HEK293T (cell line): ENCODE measurements around the gene MYO1A.

ENCODE experiments used
- CTCF ChIA-PET: fragments of 350-600 bp; formaldehyde crosslinking; extraction: SDS; loops from one replicate; lab custom pipeline; 2021; ENCODE audit warnings: antibody characterized with exemption, inconsistent platforms; lab: Yijun Ruan, JAX
- POLR2A ChIA-PET: fragments of 350-600 bp; formaldehyde crosslinking; extraction: SDS; loops from one replicate; lab custom pipeline; 2020; ENCODE audit warnings: antibody characterized with exemption, inconsistent platforms; lab: Yijun Ruan, JAX
- DNase-seq: peaks from one replicate; pipeline ENCODE4 v3.0.0; 2012; ENCODE audit warnings: mixed read lengths; ENCODE audit errors: extremely low spot score
- ARNT ChIP-seq: fragments of 450-650 bp; IDR thresholded peaks from 2 replicates; pipeline ENCODE4 v1.6.1; 2017; ENCODE audit warnings: mild to moderate bottlenecking
- BHLHE40 ChIP-seq: fragments of 450-650 bp; IDR thresholded peaks from 2 replicates; pipeline ENCODE4 v1.6.1; 2016; ENCODE audit warnings: mild to moderate bottlenecking, moderate library complexity, borderline replicate concordance
- CTBP1 ChIP-seq: fragments of 450-650 bp; IDR thresholded peaks from 2 replicates; pipeline ENCODE4 v1.6.1; 2016; ENCODE audit warnings: borderline replicate concordance
- ELF4 ChIP-seq: fragments of 450-650 bp; IDR thresholded peaks from 2 replicates; pipeline ENCODE4 v1.6.1; 2017; ENCODE audit warnings: antibody characterized with exemption
- FOXA1 ChIP-seq: fragments of 450-650 bp; IDR thresholded peaks from 2 replicates; pipeline ENCODE4 v1.6.1; 2016; ENCODE audit warnings: mild to moderate bottlenecking
- FOXK2 ChIP-seq: fragments of 450-650 bp; IDR thresholded peaks from 2 replicates; pipeline ENCODE4 v1.6.1; 2016; ENCODE audit warnings: mild to moderate bottlenecking
- FOXM1 ChIP-seq: fragments of 450-650 bp; IDR thresholded peaks from 2 replicates; pipeline ENCODE4 v1.6.1; 2017; ENCODE audit warnings: mild to moderate bottlenecking, borderline replicate concordance
- HDGF ChIP-seq: fragments of 450-650 bp; IDR thresholded peaks from 2 replicates; pipeline ENCODE4 v1.6.1; 2017; ENCODE audit warnings: antibody characterized with exemption, borderline replicate concordance
- L3MBTL2 ChIP-seq: fragments of 450-650 bp; conservative IDR thresholded peaks from 2 replicates; pipeline ENCODE4 v1.6.1; 2016; ENCODE audit warnings: mild to moderate bottlenecking
- LEF1 ChIP-seq: fragments of 450-650 bp; IDR thresholded peaks from 2 replicates; pipeline ENCODE4 v1.6.1; 2017; ENCODE audit warnings: mild to moderate bottlenecking, borderline replicate concordance
- NFRKB ChIP-seq: fragments of 450-650 bp; IDR thresholded peaks from 2 replicates; pipeline ENCODE4 v1.6.1; 2016; ENCODE audit warnings: mild to moderate bottlenecking, moderate library complexity
- SP1 ChIP-seq: fragments of 450-650 bp; IDR thresholded peaks from 2 replicates; pipeline ENCODE4 v1.6.1; 2017
- SUZ12 ChIP-seq: fragments of 450-650 bp; IDR thresholded peaks from 2 replicates; pipeline ENCODE4 v1.6.1; 2016; ENCODE audit warnings: mild to moderate bottlenecking
- TARDBP ChIP-seq: fragments of 450-650 bp; IDR thresholded peaks from 2 replicates; pipeline ENCODE4 v1.6.1; 2016
- ZNF384 ChIP-seq: fragments of 450-650 bp; IDR thresholded peaks from 2 replicates; pipeline ENCODE4 v1.6.1; 2016
- TF ChIP-seq, protein P1 (sequence below): fragments of 450-650 bp; IDR thresholded peaks from 2 replicates; pipeline ENCODE4 v1.6.1; 2016

The MYO1A gene

GRCh38 chr12:56998316-56998715 lies 51.6 kb downstream of the MYO1A start:
- ChIA-PET CTCF (interaction anchor here (0.6 kb wide), 1 partner anchor 241 kb away, joined by 4 read pairs; no protein-coding TSS in a partner anchor), POLR2A (no interaction called here)
- no peak for DNase-seq
- no peak for TF ChIP-seq BHLHE40
- TF ChIP-seq CTBP1: no peak
- TF ChIP-seq HDGF: no peak
- TF ChIP-seq LEF1: no peak
- no peak for TF ChIP-seq NFRKB
- no peak for TF ChIP-seq SP1
- TF ChIP-seq SUZ12: no peak
- TF ChIP-seq, protein P1, sequence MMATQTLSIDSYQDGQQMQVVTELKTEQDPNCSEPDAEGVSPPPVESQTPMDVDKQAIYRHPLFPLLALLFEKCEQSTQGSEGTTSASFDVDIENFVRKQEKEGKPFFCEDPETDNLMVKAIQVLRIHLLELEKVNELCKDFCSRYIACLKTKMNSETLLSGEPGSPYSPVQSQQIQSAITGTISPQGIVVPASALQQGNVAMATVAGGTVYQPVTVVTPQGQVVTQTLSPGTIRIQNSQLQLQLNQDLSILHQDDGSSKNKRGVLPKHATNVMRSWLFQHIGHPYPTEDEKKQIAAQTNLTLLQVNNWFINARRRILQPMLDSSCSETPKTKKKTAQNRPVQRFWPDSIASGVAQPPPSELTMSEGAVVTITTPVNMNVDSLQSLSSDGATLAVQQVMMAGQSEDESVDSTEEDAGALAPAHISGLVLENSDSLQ: no peak
- no peak for TF ChIP-seq FOXM1

- DNase-seq: no peak
- POLR2A ChIA-PET: no interaction called here
- TF ChIP-seq FOXK2 (no peak), SP1 (no peak), FOXA1 (no peak), HDGF (no peak), CTBP1 (no peak), ARNT (no peak), LEF1 (no peak), L3MBTL2 (no peak), ELF4 (no peak), ZNF384 (no peak), TARDBP (no peak), NFRKB (no peak), FOXM1 (no peak), SUZ12 (no peak), BHLHE40 (no peak)
- TF ChIP-seq, protein P1: no peak
- CTCF ChIA-PET: interaction anchor here (0.6 kb wide), 2 partner anchors 155 to 240 kb away, joined by 3 to 6 read pairs; no protein-coding TSS in a partner anchor
Observed at GRCh38 chr12:56996793-56997545, 53.0 kb downstream of the MYO1A start.

DNA sequence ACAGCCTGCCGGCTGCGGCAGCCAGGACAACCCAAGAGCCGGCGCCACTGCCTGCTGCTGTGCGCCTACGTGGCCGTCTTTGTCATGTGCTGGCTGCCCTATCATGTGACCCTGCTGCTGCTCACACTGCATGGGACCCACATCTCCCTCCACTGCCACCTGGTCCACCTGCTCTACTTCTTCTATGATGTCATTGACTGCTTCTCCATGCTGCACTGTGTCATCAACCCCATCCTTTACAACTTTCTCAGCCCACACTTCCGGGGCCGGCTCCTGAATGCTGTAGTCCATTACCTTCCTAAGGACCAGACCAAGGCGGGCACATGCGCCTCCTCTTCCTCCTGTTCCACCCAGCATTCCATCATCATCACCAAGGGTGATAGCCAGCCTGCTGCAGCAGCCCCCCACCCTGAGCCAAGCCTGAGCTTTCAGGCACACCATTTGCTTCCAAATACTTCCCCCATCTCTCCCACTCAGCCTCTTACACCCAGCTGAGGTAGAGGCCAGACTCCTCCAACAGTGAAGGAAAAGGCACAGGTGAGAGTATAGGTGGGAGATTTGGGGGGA lies 53.9 kb downstream of the MYO1A start:
- no peak for DNase-seq
- POLR2A ChIA-PET: no interaction called here
- TF ChIP-seq ARNT: no peak
- no peak for TF ChIP-seq SP1
- no peak for TF ChIP-seq LEF1
- no peak for TF ChIP-seq NFRKB
- TF ChIP-seq TARDBP: no peak
- no peak for TF ChIP-seq ELF4
- TF ChIP-seq FOXM1: no peak
- no peak for TF ChIP-seq SUZ12
- TF ChIP-seq, protein P1: no peak
- TF ChIP-seq ZNF384: no peak
- CTCF ChIA-PET: no interaction called here

DNA sequence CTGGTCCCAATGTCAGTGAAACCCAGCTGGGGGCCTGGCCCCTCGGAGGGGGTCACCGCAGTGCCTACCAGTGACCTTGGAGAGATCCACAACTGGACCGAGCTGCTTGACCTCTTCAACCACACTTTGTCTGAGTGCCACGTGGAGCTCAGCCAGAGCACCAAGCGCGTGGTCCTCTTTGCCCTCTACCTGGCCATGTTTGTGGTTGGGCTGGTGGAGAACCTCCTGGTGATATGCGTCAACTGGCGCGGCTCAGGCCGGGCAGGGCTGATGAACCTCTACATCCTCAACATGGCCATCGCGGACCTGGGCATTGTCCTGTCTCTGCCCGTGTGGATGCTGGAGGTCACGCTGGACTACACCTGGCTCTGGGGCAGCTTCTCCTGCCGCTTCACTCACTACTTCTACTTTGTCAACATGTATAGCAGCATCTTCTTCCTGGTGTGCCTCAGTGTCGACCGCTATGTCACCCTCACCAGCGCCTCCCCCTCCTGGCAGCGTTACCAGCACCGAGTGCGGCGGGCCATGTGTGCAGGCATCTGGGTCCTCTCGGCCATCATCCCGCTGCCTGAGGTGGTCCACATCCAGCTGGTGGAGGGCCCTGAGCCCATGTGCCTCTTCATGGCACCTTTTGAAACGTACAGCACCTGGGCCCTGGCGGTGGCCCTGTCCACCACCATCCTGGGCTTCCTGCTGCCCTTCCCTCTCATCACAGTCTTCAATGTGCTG lies 54.6 kb downstream of the MYO1A start:
- POLR2A ChIA-PET: no interaction called here
- TF ChIP-seq L3MBTL2 (no peak), CTBP1 (no peak), ZNF384 (no peak), ELF4 (no peak), FOXM1 (no peak)
- CTCF ChIA-PET: interaction anchor here (0.6 kb wide), 1 partner anchor 156 kb away, joined by 3 read pairs; no protein-coding TSS in a partner anchor
- no peak for DNase-seq

DNA sequence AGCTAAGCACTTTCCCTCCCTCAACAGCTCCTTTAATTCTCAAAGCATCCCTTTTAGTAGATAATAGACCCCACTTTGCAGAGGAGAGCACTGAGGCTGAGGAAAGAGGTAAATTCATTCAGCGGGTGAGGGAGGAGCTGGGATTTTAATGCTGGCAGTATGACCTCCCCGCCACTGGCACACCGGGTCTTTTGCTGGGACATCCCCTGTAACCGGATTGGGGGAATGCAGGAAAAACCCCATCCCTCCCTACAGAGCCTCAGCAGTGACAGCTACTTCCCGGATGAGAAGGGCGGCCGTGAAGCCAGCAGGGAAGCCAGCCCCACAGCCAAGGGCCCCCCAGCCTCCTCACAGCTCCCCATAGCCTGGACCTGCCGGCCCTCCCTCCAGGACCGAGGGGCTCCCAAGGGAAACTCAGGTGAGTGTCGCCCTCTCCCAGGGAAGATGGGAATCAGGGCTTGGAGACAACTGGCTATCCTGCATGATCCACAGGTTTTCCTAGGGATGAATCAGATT lies 55.6 kb downstream of the MYO1A start:
- TF ChIP-seq SUZ12 (no peak), BHLHE40 (no peak)
- POLR2A ChIA-PET: interaction anchor here (1.0 kb wide), 1 partner anchor 12 kb away, joined by 3 read pairs; the partner anchor contains the start of gene ZBTB39
- DNase-seq: no peak
- CTCF ChIA-PET: interaction anchor here (0.6 to 0.7 kb wide), 2 partner anchors 12 to 155 kb away, joined by 3 to 4 read pairs; partner anchors contain the start of gene ZBTB39

- CTCF ChIA-PET: no interaction called here
- no peak for DNase-seq
- no peak for TF ChIP-seq LEF1
- no peak for TF ChIP-seq TARDBP
- TF ChIP-seq FOXK2: no peak
- no peak for TF ChIP-seq FOXM1
- TF ChIP-seq FOXA1: no peak
- no peak for TF ChIP-seq SUZ12
- TF ChIP-seq BHLHE40: no peak
- POLR2A ChIA-PET: no interaction called here
Observed at GRCh38 chr12:56993346-56993745, 56.6 kb downstream of the MYO1A start.
